HEK293T (cell line): ENCODE data around the gene RRAGC.
A peak's percentile ranks its signal among the peaks of the same experiment; 100 is the strongest.

Source experiments
- CTCF ChIA-PET: fragments of 350-600 bp; formaldehyde crosslinking; extraction: SDS; loops from one replicate; lab custom pipeline; 2021; ENCODE audit warnings: antibody characterized with exemption, inconsistent platforms; lab: Yijun Ruan, JAX
- POLR2A ChIA-PET: fragments of 350-600 bp; formaldehyde crosslinking; extraction: SDS; loops from one replicate; lab custom pipeline; 2020; ENCODE audit warnings: antibody characterized with exemption, inconsistent platforms; lab: Yijun Ruan, JAX
- DNase-seq: peaks from one replicate; pipeline ENCODE4 v3.0.0; 2012; ENCODE audit warnings: mixed read lengths; ENCODE audit errors: extremely low spot score
- ARNT ChIP-seq: fragments of 450-650 bp; IDR thresholded peaks from 2 replicates; pipeline ENCODE4 v1.6.1; 2017; ENCODE audit warnings: mild to moderate bottlenecking
- BHLHE40 ChIP-seq: fragments of 450-650 bp; IDR thresholded peaks from 2 replicates; pipeline ENCODE4 v1.6.1; 2016; ENCODE audit warnings: mild to moderate bottlenecking, moderate library complexity, borderline replicate concordance
- CTBP1 ChIP-seq: fragments of 450-650 bp; IDR thresholded peaks from 2 replicates; pipeline ENCODE4 v1.6.1; 2016; ENCODE audit warnings: borderline replicate concordance
- ELF4 ChIP-seq: fragments of 450-650 bp; IDR thresholded peaks from 2 replicates; pipeline ENCODE4 v1.6.1; 2017; ENCODE audit warnings: antibody characterized with exemption
- FOXA1 ChIP-seq: fragments of 450-650 bp; IDR thresholded peaks from 2 replicates; pipeline ENCODE4 v1.6.1; 2016; ENCODE audit warnings: mild to moderate bottlenecking
- FOXK2 ChIP-seq: fragments of 450-650 bp; IDR thresholded peaks from 2 replicates; pipeline ENCODE4 v1.6.1; 2016; ENCODE audit warnings: mild to moderate bottlenecking
- FOXM1 ChIP-seq: fragments of 450-650 bp; IDR thresholded peaks from 2 replicates; pipeline ENCODE4 v1.6.1; 2017; ENCODE audit warnings: mild to moderate bottlenecking, borderline replicate concordance
- HDGF ChIP-seq: fragments of 450-650 bp; IDR thresholded peaks from 2 replicates; pipeline ENCODE4 v1.6.1; 2017; ENCODE audit warnings: antibody characterized with exemption, borderline replicate concordance
- L3MBTL2 ChIP-seq: fragments of 450-650 bp; conservative IDR thresholded peaks from 2 replicates; pipeline ENCODE4 v1.6.1; 2016; ENCODE audit warnings: mild to moderate bottlenecking
- LEF1 ChIP-seq: fragments of 450-650 bp; IDR thresholded peaks from 2 replicates; pipeline ENCODE4 v1.6.1; 2017; ENCODE audit warnings: mild to moderate bottlenecking, borderline replicate concordance
- NFRKB ChIP-seq: fragments of 450-650 bp; IDR thresholded peaks from 2 replicates; pipeline ENCODE4 v1.6.1; 2016; ENCODE audit warnings: mild to moderate bottlenecking, moderate library complexity
- SP1 ChIP-seq: fragments of 450-650 bp; IDR thresholded peaks from 2 replicates; pipeline ENCODE4 v1.6.1; 2017
- SUZ12 ChIP-seq: fragments of 450-650 bp; IDR thresholded peaks from 2 replicates; pipeline ENCODE4 v1.6.1; 2016; ENCODE audit warnings: mild to moderate bottlenecking
- TARDBP ChIP-seq: fragments of 450-650 bp; IDR thresholded peaks from 2 replicates; pipeline ENCODE4 v1.6.1; 2016
- ZNF384 ChIP-seq: fragments of 450-650 bp; IDR thresholded peaks from 2 replicates; pipeline ENCODE4 v1.6.1; 2016
- TF ChIP-seq, protein P1 (sequence below): fragments of 450-650 bp; IDR thresholded peaks from 2 replicates; pipeline ENCODE4 v1.6.1; 2016

RRAGC gene

DNA sequence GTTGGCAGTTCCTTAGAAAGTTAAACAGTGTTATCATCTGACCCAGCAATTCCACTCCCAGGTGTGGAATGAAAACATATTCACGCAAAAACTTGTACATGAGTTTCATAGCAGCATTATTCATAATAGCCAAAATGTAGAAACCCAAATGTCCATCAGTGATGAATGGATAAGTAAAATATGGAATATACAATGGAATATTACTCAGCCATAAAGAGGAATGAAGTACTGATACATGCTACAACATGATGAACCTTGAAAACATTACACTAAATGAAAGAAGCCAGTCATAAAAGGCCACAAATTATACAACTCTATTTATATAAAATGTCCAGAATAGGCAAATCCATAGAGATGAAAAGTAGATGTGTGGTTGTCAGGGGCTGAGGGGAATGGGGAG, 53.5 kb downstream of the RRAGC start:
- TF ChIP-seq, protein P1, sequence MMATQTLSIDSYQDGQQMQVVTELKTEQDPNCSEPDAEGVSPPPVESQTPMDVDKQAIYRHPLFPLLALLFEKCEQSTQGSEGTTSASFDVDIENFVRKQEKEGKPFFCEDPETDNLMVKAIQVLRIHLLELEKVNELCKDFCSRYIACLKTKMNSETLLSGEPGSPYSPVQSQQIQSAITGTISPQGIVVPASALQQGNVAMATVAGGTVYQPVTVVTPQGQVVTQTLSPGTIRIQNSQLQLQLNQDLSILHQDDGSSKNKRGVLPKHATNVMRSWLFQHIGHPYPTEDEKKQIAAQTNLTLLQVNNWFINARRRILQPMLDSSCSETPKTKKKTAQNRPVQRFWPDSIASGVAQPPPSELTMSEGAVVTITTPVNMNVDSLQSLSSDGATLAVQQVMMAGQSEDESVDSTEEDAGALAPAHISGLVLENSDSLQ: no peak
- TF ChIP-seq L3MBTL2 (no peak), SP1 (no peak), HDGF (no peak), LEF1 (no peak), BHLHE40 (no peak), ZNF384 (no peak), NFRKB (no peak), FOXA1 (no peak)
- no peak for DNase-seq
- CTCF ChIA-PET: interaction anchor here (0.5 kb wide), 1 partner anchor 15 kb away, joined by 3 read pairs; no protein-coding TSS in a partner anchor
- POLR2A ChIA-PET: no interaction called here

DNA sequence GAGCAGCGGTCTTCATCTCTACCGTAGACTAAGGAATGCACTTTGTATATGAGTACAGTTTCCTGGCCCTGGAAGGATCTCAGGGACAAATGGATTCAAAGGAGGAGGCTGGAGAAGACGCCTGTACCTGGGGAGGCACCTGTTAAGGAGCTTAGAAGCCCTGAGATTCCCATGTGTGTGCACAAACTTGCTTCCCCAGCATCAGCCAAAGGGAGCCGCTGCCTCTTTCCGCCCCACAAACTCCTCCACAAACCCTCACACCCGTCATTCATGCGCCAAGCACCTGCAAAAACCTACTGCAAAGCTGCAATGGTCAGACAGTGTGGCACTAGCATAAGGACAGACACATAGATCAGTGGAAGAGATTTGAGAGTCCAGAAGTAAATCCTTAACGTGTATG, 54.5 kb downstream of the RRAGC start:
- TF ChIP-seq ARNT (no peak), L3MBTL2 (no peak), SP1 (no peak), BHLHE40 (no peak), FOXA1 (no peak)
- TF ChIP-seq, protein P1: no peak
- no peak for DNase-seq
- ChIA-PET CTCF (no interaction called here), POLR2A (no interaction called here)

DNA sequence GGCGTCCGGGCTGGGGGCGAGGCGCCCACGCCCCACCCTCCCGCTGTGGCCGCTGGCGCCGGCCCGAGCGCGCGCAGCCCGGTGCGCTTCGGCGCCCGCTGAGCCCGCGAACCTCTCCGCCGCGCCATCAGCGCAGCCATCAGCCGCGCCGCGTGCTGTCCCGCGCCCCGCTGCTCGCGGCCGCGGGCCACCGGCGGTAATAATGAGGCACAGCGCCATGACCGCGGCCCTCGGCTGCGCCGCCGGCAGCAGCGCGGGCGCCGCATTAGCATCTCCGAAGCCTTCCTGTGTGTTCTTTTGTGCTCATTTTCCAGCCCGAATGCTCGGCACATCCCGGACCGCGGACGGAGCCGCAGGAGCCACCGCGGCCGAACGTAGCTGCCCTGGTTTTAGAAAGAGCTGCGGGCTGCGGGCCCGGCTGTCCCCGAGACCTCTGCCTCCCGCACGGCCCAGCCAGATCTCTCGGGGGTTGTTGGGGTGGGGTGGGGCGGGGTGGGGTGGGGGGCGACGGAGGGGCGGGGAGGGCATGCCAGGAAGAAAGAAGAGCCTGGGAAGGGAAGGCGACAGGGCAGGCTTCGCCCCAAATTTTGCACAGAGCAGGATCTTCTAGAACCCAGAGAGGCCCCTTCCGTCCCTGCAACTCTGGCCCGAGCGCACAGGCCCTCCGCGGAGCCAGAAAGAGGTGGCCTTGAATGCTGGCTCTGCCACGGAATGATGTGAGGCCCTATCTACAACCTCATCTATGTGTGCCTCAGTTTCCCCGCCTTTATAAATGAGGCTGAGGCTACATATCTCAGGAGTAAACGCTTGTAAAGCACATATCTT, 55.3 kb downstream of the RRAGC start:
- ChIA-PET CTCF (no interaction called here), POLR2A (interaction anchor here (0.6 kb wide), 1 partner anchor 19 kb away, joined by 3 read pairs; no protein-coding TSS in a partner anchor)
- no peak for TF ChIP-seq CTBP1
- TF ChIP-seq, protein P1: no peak
- 0 out of 2 replicates have a peak, but pooled peaks have one; percentile 20 for TF ChIP-seq ARNT
- DNase-seq: peak; percentile 55

DNA sequence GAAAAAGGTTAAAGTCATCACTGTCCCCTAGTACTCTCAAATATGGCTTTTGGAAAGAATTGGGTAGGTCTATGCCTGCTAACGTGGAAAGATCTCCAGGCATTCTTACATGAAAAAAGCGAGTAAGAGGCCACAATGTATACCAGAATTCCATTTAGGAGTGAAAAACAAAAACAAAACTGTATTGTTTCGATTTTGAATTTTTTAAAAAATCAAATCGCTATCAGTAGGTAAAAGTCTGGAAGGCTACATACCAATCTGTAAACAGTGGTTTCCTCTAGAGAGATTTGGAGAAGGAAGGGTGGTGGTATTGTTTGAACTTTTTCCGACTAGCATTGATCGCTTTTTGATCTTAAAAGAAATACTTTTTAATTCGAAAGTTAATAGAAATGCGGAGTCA, 55.9 kb downstream of the RRAGC start:
- no peak for DNase-seq
- POLR2A ChIA-PET: no interaction called here
- CTCF ChIA-PET: no interaction called here
- no peak for TF ChIP-seq ARNT
- TF ChIP-seq SP1: no peak
- TF ChIP-seq, protein P1: no peak
- TF ChIP-seq CTBP1: no peak
- TF ChIP-seq FOXK2: no peak
- TF ChIP-seq ELF4: no peak
- TF ChIP-seq L3MBTL2: no peak
- no peak for TF ChIP-seq SUZ12
- no peak for TF ChIP-seq FOXA1
- no peak for TF ChIP-seq HDGF
- TF ChIP-seq ZNF384: no peak
- TF ChIP-seq TARDBP: no peak

DNA sequence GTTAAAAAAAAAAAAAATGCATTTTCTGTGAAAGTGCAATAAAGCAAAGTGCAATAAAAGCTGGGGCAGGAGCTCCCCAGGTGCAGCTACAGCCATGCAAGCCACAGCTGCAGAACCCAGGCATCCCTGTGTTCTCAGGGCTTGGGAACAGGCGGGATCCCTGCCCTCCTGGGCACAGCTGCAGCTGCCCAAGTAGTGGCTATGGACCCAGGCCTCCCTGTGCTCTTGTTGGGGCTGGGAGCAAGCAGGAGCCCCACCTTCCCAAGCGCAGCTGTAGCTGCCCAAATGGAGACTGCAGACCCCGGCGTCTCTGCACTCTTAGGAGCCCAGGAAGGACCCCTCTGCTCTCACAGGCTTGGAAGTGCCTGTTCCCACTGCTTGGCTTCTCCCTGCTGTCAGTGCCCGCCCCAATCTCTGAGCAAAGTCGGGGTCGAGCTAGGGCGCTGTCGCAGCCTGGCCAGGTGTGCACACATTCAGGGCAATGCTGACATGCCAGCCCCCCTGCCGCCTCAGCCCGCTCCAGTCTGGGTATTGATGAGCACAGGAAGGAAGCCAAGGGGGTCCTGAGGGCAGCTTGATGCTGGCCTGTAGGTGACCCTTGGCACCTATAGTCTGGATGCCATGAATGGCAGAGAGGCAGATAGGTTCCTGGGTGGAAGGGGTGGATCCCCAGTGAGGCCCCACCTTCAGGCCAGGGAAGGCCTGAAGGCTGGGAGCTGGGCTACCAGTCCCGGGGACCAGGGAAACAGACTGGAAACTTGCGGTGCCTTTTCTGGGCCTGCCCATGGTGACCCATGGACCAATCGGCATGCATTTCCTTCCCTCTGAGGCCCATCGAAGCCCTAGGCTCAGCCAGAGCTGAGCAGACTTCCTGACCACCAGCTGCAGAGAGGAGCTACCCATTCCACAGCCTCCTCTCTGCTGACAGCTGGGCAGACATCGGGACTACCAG, 58.6 kb downstream of the RRAGC start:
- ChIA-PET POLR2A (interaction anchor here (0.9 to 2.6 kb wide), 4 partner anchors 11 to 15 kb away, joined by 3 to 6 read pairs (median 4); no protein-coding TSS in a partner anchor), CTCF (interaction anchor here (1.8 kb wide), 1 partner anchor 12 kb away, joined by 4 read pairs; no protein-coding TSS in a partner anchor)
- DNase-seq: no peak
- no peak for TF ChIP-seq FOXM1
- no peak for TF ChIP-seq ZNF384
- TF ChIP-seq HDGF: no peak
- TF ChIP-seq LEF1: no peak
- no peak for TF ChIP-seq ELF4
- TF ChIP-seq L3MBTL2: no peak
- TF ChIP-seq TARDBP: no peak
- TF ChIP-seq NFRKB: no peak
- TF ChIP-seq FOXK2: no peak
- TF ChIP-seq, protein P1: no peak
- TF ChIP-seq SUZ12: no peak
- no peak for TF ChIP-seq SP1
- TF ChIP-seq BHLHE40: no peak
- TF ChIP-seq ARNT: no peak
